HG03575 (cell line): ENCODE measurements around the gene CC2D1B.
"Not testable (repeated sequence)": the region's sequence is repeated elsewhere in the genome, so short reads cannot be mapped to it uniquely, and the experiment has no call there.

Experiments
- ATAC-seq: cut with Tn5 transposase; IDR thresholded peaks from one replicate; pipeline ENCODE4 v1.9.1; 2021; ENCODE audit not compliant: unreplicated experiment, insufficient number of reproducible peaks, low FRiP score; ENCODE audit errors: extremely low read depth

CC2D1B gene

DNA sequence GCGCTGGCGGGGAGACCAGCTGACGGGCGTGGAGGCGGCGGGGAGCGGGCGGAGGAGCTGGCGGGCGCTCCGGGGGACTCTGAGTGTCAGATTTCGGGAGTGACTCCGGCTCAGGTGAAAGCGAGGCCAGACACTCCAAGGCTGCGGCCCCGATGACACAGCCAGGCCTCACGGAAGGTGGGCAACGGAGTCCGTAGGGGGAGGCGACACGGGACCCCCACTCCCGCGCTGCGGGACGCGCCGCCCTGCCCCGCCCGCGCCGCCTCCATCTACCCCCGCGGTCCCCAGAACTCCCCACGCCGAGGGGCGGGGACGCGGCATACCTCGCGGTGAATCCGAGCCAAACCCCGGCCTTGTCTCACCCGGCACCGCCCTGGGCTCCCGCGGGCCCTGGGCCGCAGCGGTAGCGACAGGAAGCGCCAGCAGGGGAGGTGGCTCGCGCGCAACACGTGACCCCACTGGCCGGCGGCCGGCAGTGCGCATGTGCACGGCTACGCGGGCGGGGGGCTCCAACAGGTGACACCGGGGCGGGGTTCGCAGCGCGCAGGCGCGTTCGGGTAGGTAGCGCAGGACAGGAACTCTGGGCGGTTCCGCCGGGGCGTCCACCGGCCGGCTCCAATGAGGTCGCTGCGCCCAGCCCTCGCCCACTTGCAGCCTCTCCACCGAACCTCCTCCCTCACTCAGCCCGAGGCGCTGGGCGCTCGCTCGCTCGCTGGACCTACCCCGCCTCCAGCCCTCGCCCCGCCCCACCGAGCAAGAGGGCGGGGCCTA lies at the start of gene CC2D1B:
Gene CC2D1B, minus strand, starts transcription at position 460 of the 771 bp plus-strand sequence. CDS start 1,585 bp downstream, outside the sequence.
- peak; percentile 72 for ATAC-seq

GRCh38 chr1:52414942-52415341 lies 48.9 kb upstream of the CC2D1B start:
- no peak for ATAC-seq

DNA sequence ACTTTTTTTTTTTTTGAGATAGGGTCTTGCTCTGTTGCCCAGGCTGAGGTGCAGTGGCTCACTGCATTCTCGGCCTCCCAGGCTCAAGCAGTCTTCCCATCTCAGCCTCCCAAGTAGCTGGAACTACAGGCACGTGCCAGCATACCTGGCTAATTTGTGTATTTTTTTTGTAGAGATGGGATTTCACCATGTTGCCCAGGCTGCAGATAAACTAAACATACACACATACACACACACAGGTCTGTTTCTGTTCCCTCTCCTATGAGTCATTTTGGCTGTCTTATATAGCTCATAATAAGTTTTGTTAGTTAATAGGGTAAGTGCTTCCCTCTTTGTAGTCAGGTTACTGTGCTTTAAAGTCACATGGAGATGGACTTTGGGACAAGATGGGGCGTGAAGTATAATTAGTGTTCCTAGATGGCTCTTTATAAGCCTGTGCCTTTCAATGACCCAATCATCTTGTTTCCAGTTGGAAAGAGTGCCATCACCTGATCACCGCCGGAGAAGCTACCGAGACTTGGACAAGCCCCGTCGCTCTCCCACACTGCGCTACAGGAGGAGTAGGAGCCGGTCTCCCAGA lies 47.5 kb upstream of the CC2D1B start:
- no peak for ATAC-seq

DNA sequence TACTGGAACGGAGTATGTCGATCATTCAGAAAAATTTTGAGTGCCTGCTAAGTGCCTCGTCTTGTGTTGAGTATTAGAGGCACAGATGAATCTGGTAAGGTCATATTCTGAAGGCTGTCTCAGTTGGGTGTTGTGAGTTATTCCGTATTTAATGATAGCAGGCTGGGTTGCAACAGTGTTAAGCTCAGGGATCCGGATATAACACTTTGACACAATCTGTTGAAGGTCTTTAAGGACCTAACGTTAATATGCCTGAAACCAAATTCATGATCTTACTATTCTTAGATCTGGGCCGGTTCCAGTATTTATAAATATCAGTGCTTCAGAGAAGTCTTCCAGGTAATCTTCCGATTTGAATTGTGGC lies 39.0 kb upstream of the CC2D1B start:
- ATAC-seq = no peak

DNA sequence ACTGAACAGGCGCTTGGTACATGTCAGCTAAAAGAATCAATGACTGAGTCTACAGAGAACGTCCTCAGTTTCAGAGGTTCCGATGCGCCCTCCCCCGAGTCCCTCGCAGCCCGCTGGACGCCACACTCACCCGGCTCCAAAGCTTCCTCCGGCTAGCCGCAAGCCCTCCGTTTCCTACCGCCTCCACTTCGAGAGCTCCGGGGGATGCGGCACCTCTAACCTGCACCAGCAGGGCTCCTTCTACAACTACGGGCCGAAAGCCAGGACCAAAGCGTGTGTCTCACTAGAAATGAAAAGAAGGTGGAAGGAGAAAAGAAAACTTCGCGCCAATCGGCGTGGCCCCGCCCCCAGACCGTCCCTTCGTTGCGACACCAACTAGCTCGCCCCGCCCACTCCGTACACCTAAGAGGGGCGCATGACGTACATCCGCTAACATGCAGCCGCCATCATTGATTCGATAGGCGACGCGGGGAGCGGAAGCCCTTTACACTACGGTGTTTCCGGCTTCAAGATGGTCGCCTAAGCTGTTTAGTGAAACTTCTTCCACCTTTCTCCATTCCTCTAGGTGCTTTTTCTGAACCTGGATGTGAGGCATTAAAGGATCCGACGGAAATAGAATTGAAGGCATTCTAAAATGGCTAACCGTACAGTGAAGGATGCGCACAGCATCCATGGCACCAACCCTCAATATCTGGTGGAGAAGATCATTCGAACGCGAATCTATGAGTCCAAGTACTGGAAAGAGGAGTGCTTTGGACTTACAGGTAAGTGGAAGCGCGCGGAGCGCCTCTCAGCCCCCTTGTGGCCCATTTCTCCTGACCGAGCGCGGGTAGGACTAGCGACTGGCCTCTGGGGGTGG lies 38.3 kb upstream of the CC2D1B start, which contains the start of the genes ORC1 and PRPF38A:
Gene ORC1, minus strand, starts transcription at position 308 of the 859 bp plus-strand sequence. CDS start 2,200 bp downstream, outside the sequence.
Gene PRPF38A, plus strand, starts transcription at position 487 of the 859 bp plus-strand sequence. Its CDS starts 148 bp downstream, at position 635.
- ATAC-seq = peak; percentile 58

DNA sequence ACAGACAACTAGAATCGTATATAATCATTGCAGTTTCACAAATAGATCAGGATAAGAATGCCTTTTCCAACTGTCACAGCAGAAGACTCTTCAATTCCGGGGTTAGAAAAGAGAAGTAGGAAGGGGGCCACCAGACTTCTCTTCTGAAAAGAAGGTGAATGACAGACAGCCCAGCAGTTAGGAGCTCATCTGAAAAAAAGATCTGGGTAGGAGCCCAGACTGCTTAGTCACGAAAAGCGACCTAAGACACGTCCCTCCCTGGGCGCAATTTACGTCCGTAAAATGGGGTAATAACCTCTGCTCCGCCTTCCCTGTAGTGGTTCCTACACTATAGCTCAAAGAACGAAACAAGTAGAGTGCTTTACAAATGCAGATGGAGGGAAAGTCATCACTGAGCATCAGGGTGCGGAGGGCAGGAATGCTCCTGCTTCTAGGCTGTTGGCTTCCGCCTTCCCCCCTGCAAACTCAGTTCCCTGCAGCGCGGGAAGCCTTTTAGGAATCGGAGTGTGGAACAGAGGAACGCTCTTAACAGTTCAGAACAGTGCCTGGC lies 37.6 kb upstream of the CC2D1B start:
- ATAC-seq = no peak

DNA sequence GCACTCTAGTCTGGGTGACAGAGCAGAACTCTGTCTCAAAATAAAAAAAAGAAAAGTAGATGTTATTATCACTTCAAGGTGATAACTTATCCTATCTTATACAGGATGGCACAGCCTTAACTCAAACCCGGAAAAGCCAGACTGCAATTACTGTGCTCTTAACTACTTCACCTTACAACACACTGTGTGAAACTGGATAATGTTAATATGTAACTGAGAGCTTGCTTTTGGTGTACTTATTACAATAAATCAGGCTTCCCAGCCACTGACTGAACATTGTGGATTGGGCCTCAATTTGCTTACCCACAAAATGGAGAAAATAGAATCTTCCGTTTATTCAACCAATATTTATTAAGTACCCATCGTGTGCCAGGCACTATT lies 36.8 kb upstream of the CC2D1B start:
- ATAC-seq = no peak

DNA sequence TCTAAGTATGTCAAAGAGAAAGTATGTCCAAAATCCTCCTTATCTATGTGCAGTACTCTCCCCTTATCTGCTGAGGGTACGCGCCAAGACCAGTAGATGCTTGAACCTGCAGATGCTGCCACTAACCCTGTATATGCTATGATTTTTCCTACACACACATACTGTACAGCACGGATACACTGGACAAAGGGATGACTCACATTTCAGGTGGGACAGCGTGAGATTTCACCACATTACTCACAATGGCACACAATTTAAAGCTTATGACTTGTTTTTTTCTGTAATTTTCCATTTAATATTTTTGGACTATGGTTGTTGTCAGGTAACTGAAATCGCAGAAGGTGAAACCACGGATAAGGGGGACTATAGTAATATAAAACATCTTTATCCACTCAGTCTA lies 34.1 kb upstream of the CC2D1B start:
- ATAC-seq = no peak

- no peak for ATAC-seq
Observed at GRCh38 chr1:52399629-52400028, 33.6 kb upstream of the CC2D1B start.

- ATAC-seq = no peak
Observed at GRCh38 chr1:52393174-52393573, 27.2 kb upstream of the CC2D1B start.

- ATAC-seq = no peak
Observed at GRCh38 chr1:52386458-52386857, 20.5 kb upstream of the CC2D1B start.

DNA sequence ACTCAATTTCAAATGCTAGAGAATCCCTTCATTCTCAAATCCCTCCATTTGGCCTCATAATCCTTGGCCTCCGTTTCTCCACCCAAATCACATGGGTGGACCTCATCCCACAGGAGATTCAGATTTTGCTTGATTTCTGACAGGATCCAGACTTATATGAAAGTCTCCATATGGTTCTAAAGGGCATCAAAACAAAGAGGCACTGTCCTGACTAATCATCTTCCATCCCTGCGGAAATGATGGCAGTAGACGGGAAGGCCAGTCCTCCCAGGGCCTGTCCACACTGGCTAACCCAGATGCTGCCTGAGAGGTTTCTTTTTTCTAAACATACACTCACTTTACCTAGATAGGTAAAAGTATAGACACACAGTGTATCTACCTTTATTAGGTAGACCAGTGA lies 19.4 kb upstream of the CC2D1B start:
- no peak for ATAC-seq

DNA sequence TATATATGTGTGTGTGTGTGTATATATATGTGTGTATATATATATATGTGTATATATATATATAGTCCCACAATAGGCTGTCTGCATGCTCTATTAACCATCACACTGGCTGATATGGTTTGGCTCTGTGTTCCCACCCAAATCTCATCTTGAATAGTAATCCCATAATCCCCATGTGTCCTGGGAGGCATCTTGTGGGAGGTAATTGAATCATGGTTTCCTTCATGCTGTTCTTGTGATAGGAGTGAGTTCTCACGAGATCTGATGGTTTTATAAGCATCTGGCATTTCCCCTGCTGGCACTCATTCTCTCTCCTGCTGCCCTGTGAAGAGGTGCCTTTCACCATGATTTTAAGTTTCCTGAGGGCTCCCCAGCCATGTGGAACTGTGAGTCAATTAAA lies 3.8 kb upstream of the CC2D1B start:
- ATAC-seq = not testable (repeated sequence)

DNA sequence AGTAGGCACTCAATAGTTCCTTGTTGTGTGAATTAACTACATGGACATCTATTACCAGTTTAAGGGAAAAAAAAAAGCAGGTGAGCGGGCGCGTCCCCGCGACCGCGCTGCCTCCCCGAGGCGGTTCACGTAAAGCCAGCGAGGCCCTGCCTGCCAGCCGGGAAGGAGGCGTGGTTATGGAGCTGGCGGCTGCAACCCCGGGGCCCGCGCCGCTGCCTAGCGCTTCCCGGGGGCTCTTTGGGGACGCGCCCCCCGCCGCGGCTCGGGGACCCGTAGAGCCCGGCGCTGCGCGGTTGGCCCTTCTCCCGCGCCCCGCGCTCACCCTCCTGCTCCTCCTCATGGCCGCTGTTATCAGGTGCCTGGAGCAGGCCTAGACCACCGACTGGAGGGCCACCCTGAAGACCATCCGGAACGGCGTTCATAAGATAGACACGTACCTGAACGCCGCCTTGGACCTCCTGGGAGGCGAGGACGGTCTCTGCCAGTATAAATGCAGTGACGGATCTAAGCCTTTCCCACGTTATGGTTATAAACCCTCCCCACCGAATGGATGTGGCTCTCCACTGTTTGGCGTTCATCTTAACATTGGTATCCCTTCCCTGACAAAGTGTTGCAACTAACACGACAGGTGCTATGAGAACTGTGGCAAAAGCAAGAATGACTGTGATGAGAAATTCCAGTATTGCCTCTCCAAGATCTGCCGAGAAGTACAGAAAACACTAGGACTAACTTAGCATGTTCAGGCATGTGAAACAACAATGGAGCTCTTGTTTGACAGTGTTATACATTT lies 2.6 kb upstream of the CC2D1B start:
- ATAC-seq = no peak

DNA sequence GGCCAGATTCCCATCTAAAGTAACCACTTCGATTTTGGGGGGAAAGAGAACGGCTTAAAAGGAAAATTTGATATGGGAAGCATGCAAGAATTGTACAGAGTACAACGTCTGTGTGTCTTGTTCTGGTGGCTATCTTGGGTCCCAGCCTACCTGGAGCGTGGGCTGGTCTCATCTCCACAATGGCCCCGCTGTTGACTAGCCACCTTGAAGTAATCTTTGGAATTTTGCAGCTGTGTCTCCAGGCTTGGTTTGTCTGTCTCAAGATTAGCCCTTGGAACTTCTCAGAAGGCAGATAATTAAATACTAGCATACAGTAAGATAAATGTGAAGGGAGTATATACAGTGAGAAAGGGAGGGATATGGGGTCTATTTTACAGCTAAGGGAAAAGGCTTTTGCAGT lies 1.3 kb upstream of the CC2D1B start:
- no peak for ATAC-seq

GRCh38 chr1:52366517-52366827 lies 467 bp upstream of the CC2D1B start:
- no peak for ATAC-seq

GRCh38 chr1:52365071-52365745 lies 797 bp downstream of the CC2D1B start:
- ATAC-seq = no peak

GRCh38 chr1:52364235-52364839 lies 1.7 kb downstream of the CC2D1B start:
- no peak for ATAC-seq
